GM23338 (cell line): Measurements from ENCODE around the gene PRDM2. TPM values are rescaled to one million over a fixed set of nuclear protein-coding genes. Genes with fewer than 3 reads are reported as not detected.

Source experiments
- ATAC-seq: fragments of 200-7000 bp; cut with Tn5 transposase; 3 replicates; pipeline ENCODE4 v1.9.1; 2020
- DNase-seq: peaks from one replicate; pipeline ENCODE4 v3.0.0-alpha.2; 2015; ENCODE audit warnings: low spot score
- H2AFZ ChIP-seq: fragments of 200-600 bp; sonication (generic); 2 replicates; pipeline ENCODE4 v1.8.0; 2016; ENCODE audit warnings: antibody characterized with exemption, mild to moderate bottlenecking, moderate library complexity
- H3F3A ChIP-seq: fragments of 200-600 bp; sonication (generic); replicated peaks from 2 replicates; pipeline ENCODE4 v1.8.0; 2017; ENCODE audit warnings: antibody characterized with exemption, mixed run types, low read depth
- H3K27ac ChIP-seq: fragments of 200-600 bp; sonication (generic); 2 replicates; pipeline ENCODE4 v1.6.1; 2016; ENCODE audit warnings: low read depth
- H3K27me3 ChIP-seq: fragments of 200-600 bp; sonication (generic); 2 replicates; pipeline ENCODE4 v1.8.0; 2016; ENCODE audit warnings: mild to moderate bottlenecking, mixed run types, moderate library complexity; ENCODE audit not compliant: insufficient read depth
- H3K36me3 ChIP-seq: fragments of 200-600 bp; sonication (generic); 2 replicates; pipeline ENCODE4 v1.8.0; 2016; ENCODE audit warnings: mild to moderate bottlenecking; ENCODE audit not compliant: insufficient read depth
- H3K4me1 ChIP-seq: fragments of 200-600 bp; sonication (generic); 2 replicates; pipeline ENCODE4 v1.8.0; 2016; ENCODE audit warnings: mild to moderate bottlenecking, moderate library complexity; ENCODE audit not compliant: insufficient read depth
- H3K4me2 ChIP-seq: fragments of 200-600 bp; sonication (generic); 2 replicates; pipeline ENCODE4 v1.7.1; 2017; ENCODE audit warnings: mixed run types
- H3K4me3 ChIP-seq: fragments of 200-600 bp; sonication (generic); 2 replicates; pipeline ENCODE4 v1.6.1; 2016; ENCODE audit warnings: mixed run types
- H3K79me2 ChIP-seq: fragments of 200-600 bp; sonication (generic); replicated peaks from 2 replicates; pipeline ENCODE4 v1.8.0; 2017; ENCODE audit warnings: mild to moderate bottlenecking; ENCODE audit not compliant: insufficient read depth
- H3K9me2 ChIP-seq: fragments of 200-600 bp; sonication (generic); 2 replicates; pipeline ENCODE4 v1.8.0; 2017; ENCODE audit not compliant: insufficient read depth
- H4K20me1 ChIP-seq: fragments of 200-600 bp; sonication (generic); replicated peaks from 2 replicates; pipeline ENCODE4 v1.8.0; 2017; ENCODE audit warnings: mild to moderate bottlenecking; ENCODE audit not compliant: insufficient read depth
- H3K27ac Mint-ChIP-seq: 2 replicates; pipeline ENCODE4 v1.8.0; 2020; ENCODE audit warnings: inconsistent platforms, mild to moderate bottlenecking, moderate library complexity, mixed read lengths
- H3K27me3 Mint-ChIP-seq: 3 replicates; pipeline ENCODE4 v1.8.0; 2022; ENCODE audit warnings: low read depth, mild to moderate bottlenecking, moderate library complexity, mixed read lengths, inconsistent platforms; ENCODE audit not compliant: insufficient read depth, poor library complexity
- H3K36me3 Mint-ChIP-seq: 3 replicates; pipeline ENCODE4 v1.8.0; 2021; ENCODE audit warnings: low read depth, mild to moderate bottlenecking, inconsistent platforms, moderate library complexity, mixed read lengths
- H3K4me1 Mint-ChIP-seq: 3 replicates; pipeline ENCODE4 v1.8.0; 2020; ENCODE audit warnings: mild to moderate bottlenecking, inconsistent platforms, mixed read lengths
- H3K4me3 Mint-ChIP-seq: 3 replicates; pipeline ENCODE4 v1.8.0; 2021; ENCODE audit warnings: moderate library complexity, mild to moderate bottlenecking, inconsistent platforms, mixed read lengths
- H3K9me3 Mint-ChIP-seq: 3 replicates; pipeline ENCODE4 v1.8.0; 2020; ENCODE audit warnings: moderate library complexity, mild to moderate bottlenecking, inconsistent platforms, mixed read lengths
- CREB1 ChIP-seq: fragments of 250-450 bp; sonication (Bioruptor Pico); IDR thresholded peaks from 2 replicates; pipeline ENCODE4 v1.5.0; 2020; ENCODE audit warnings: low read depth, mild to moderate bottlenecking, moderate library complexity
- EZH2 ChIP-seq: fragments of 200-600 bp; sonication (generic); IDR thresholded peaks from one replicate; pipeline ENCODE4 v1.8.0; 2017; ENCODE audit warnings: antibody characterized with exemption, mild to moderate bottlenecking, low read depth; ENCODE audit not compliant: unreplicated experiment
- EZH2phosphoT487 ChIP-seq: fragments of 200-600 bp; sonication (generic); IDR thresholded peaks from one replicate; pipeline ENCODE4 v1.8.1; 2018; ENCODE audit warnings: antibody characterized with exemption; ENCODE audit not compliant: unreplicated experiment
- JUNB ChIP-seq: IDR thresholded peaks from one replicate; pipeline ENCODE4 v1.6.1; 2016; ENCODE audit warnings: antibody characterized with exemption; ENCODE audit not compliant: unreplicated experiment
- NANOG ChIP-seq: IDR thresholded peaks from 2 replicates; pipeline ENCODE4 v1.6.1; 2016; ENCODE audit warnings: antibody characterized with exemption, borderline replicate concordance
- POLR2AphosphoS5 ChIP-seq: IDR thresholded peaks from 2 replicates; pipeline ENCODE4 v1.6.1; 2016; ENCODE audit warnings: antibody characterized with exemption, low read depth
- STAT1 ChIP-seq: IDR thresholded peaks from one replicate; pipeline ENCODE4 v1.6.1; 2016; ENCODE audit warnings: antibody characterized with exemption; ENCODE audit not compliant: unreplicated experiment
- ZNF114 ChIP-seq: fragments of 250-450 bp; sonication (Bioruptor Pico); IDR thresholded peaks from 2 replicates; pipeline ENCODE4 v1.5.0; 2020; ENCODE audit warnings: mild to moderate bottlenecking, moderate library complexity
- ZNF331 ChIP-seq: fragments of 250-450 bp; sonication (Bioruptor Pico); IDR thresholded peaks from 2 replicates; pipeline ENCODE4 v1.5.0; 2020; ENCODE audit warnings: low read depth, mild to moderate bottlenecking, moderate library complexity
- polyA plus RNA-seq: library from polyadenylated mRNA; unstranded; fragments of >200 nt; fragmentation: Nextera tagmentation; extraction: Ambion mirVana; gene quantifications from 2 replicates; pipeline ENCODE4 v1.2.1, GENCODE V29; 2016
- total RNA-seq: library from RNA; depleted of rRNA; stranded (reverse); fragments of >200 nt; shearing (Covaris generic); gene quantifications from 2 replicates; pipeline ENCODE4 v1.2.3, GENCODE V29; 2014
- TF ChIP-seq, protein P1 (sequence below), 2 experiments: fragments of 200-600 bp in 1 of 2; sonication (generic) in 1 of 2; conservative IDR thresholded peaks; 2 replicates each; pipeline versions ENCODE4 v1.5.1 to v1.6.1; 2016 to 2017; ENCODE audit warnings: antibody characterized with exemption in 2 of 2, low read depth in 2 of 2, mild to moderate bottlenecking in 2 of 2, moderate library complexity in 1 of 2
- TF ChIP-seq, protein P2 (sequence below): fragments of 250-450 bp; sonication (Bioruptor Pico); IDR thresholded peaks from 2 replicates; pipeline ENCODE4 v1.5.0; 2020; ENCODE audit warnings: mild to moderate bottlenecking, moderate library complexity
- TF ChIP-seq, protein P3 (sequence below): IDR thresholded peaks from 2 replicates; pipeline ENCODE4 v1.6.1; 2016; ENCODE audit warnings: antibody characterized with exemption
- TF ChIP-seq, protein P4 (sequence below): IDR thresholded peaks from one replicate; pipeline ENCODE4 v1.6.1; 2018; ENCODE audit warnings: antibody characterized with exemption; ENCODE audit not compliant: unreplicated experiment

The PRDM2 gene
- total and polyA plus RNA-seq, 2 experiments from 2014 or later = 11.6 to 28.3 TPM

DNA sequence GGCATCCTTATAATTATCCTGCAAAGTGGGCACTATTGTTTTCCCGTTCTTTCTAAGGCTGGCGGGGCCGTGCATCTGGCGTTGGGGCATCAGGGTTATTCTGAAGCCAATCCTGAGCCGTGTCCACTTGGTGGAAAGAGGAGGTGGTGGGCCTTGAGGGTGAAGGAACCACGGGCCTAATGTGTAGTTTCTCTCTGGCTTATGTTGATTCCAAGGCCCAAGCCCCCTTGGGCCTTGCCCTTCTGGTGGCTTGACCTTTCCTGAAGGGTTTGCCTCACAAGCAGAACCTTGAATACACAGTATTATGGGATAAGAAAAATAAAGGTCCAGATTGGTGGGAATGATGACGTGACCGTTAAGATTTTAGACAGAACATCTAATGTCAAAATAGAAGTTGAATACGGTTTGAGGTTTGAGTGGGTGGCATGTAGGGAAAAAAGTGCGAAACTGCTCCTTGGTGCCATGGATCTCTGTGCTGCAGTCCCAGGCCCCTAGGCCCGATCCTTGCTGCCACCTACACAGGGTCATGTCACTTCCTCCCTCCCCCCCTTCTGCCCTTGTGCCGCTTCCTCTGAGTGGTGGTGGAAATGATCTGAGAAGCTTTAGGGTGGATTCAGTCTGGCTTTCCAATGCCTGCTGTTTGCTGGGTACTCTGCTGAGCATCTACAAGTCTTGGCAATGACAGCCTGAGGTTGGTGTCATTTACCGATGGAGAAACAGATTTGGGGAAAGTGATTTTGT, 90.5 kb downstream of the PRDM2 start:
- no peaks in the 10 kb centered on the region for H3K4me1 ChIP-seq
- DNase-seq = no peak
- peaks cover 13% of the 10 kb centered on the region for H4K20me1 ChIP-seq
- H3K79me2 ChIP-seq = peaks cover 9% of the 10 kb centered on the region
- Mint-ChIP-seq H3K36me3 (peaks cover 2% of the 10 kb centered on the region; the same call in 1 of the 3 replicates), H3K27me3 (no peaks in the 10 kb centered on the region), H3K9me3 (no peaks in the 10 kb centered on the region), H3K4me1 (peaks cover 21% of the 10 kb centered on the region), H3K4me3 (no peak overlapping the region), H3K27ac (no peak overlapping the region)
- no peak overlapping the region for H3K4me2 ChIP-seq
- H3K4me3 ChIP-seq = no peak overlapping the region
- no peaks in the 10 kb centered on the region; the same call in 1 of the 2 replicates for H3K9me2 ChIP-seq
- no peaks in the 10 kb centered on the region for H3F3A ChIP-seq
- H2AFZ ChIP-seq = no peak overlapping the region
- no peak for ATAC-seq
- no peak overlapping the region for H3K27ac ChIP-seq
- H3K36me3 ChIP-seq = no peaks in the 10 kb centered on the region
- H3K27me3 ChIP-seq = no peaks in the 10 kb centered on the region
- TF ChIP-seq NANOG (no peak), ZNF114 (no peak), EZH2phosphoT487 (no peak), JUNB (no peak), ZNF331 (CRISPR knock-in tag) (no peak), EZH2 (no peak), CREB1 (no peak), STAT1 (no peak), POLR2AphosphoS5 (no peak)
- TF ChIP-seq, protein P1, sequence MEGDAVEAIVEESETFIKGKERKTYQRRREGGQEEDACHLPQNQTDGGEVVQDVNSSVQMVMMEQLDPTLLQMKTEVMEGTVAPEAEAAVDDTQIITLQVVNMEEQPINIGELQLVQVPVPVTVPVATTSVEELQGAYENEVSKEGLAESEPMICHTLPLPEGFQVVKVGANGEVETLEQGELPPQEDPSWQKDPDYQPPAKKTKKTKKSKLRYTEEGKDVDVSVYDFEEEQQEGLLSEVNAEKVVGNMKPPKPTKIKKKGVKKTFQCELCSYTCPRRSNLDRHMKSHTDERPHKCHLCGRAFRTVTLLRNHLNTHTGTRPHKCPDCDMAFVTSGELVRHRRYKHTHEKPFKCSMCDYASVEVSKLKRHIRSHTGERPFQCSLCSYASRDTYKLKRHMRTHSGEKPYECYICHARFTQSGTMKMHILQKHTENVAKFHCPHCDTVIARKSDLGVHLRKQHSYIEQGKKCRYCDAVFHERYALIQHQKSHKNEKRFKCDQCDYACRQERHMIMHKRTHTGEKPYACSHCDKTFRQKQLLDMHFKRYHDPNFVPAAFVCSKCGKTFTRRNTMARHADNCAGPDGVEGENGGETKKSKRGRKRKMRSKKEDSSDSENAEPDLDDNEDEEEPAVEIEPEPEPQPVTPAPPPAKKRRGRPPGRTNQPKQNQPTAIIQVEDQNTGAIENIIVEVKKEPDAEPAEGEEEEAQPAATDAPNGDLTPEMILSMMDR (conservative IDR thresholded peaks at IDR 0.05; ENCODE audit: low read depth in 2 of 2) = no peak
- TF ChIP-seq, protein P2, sequence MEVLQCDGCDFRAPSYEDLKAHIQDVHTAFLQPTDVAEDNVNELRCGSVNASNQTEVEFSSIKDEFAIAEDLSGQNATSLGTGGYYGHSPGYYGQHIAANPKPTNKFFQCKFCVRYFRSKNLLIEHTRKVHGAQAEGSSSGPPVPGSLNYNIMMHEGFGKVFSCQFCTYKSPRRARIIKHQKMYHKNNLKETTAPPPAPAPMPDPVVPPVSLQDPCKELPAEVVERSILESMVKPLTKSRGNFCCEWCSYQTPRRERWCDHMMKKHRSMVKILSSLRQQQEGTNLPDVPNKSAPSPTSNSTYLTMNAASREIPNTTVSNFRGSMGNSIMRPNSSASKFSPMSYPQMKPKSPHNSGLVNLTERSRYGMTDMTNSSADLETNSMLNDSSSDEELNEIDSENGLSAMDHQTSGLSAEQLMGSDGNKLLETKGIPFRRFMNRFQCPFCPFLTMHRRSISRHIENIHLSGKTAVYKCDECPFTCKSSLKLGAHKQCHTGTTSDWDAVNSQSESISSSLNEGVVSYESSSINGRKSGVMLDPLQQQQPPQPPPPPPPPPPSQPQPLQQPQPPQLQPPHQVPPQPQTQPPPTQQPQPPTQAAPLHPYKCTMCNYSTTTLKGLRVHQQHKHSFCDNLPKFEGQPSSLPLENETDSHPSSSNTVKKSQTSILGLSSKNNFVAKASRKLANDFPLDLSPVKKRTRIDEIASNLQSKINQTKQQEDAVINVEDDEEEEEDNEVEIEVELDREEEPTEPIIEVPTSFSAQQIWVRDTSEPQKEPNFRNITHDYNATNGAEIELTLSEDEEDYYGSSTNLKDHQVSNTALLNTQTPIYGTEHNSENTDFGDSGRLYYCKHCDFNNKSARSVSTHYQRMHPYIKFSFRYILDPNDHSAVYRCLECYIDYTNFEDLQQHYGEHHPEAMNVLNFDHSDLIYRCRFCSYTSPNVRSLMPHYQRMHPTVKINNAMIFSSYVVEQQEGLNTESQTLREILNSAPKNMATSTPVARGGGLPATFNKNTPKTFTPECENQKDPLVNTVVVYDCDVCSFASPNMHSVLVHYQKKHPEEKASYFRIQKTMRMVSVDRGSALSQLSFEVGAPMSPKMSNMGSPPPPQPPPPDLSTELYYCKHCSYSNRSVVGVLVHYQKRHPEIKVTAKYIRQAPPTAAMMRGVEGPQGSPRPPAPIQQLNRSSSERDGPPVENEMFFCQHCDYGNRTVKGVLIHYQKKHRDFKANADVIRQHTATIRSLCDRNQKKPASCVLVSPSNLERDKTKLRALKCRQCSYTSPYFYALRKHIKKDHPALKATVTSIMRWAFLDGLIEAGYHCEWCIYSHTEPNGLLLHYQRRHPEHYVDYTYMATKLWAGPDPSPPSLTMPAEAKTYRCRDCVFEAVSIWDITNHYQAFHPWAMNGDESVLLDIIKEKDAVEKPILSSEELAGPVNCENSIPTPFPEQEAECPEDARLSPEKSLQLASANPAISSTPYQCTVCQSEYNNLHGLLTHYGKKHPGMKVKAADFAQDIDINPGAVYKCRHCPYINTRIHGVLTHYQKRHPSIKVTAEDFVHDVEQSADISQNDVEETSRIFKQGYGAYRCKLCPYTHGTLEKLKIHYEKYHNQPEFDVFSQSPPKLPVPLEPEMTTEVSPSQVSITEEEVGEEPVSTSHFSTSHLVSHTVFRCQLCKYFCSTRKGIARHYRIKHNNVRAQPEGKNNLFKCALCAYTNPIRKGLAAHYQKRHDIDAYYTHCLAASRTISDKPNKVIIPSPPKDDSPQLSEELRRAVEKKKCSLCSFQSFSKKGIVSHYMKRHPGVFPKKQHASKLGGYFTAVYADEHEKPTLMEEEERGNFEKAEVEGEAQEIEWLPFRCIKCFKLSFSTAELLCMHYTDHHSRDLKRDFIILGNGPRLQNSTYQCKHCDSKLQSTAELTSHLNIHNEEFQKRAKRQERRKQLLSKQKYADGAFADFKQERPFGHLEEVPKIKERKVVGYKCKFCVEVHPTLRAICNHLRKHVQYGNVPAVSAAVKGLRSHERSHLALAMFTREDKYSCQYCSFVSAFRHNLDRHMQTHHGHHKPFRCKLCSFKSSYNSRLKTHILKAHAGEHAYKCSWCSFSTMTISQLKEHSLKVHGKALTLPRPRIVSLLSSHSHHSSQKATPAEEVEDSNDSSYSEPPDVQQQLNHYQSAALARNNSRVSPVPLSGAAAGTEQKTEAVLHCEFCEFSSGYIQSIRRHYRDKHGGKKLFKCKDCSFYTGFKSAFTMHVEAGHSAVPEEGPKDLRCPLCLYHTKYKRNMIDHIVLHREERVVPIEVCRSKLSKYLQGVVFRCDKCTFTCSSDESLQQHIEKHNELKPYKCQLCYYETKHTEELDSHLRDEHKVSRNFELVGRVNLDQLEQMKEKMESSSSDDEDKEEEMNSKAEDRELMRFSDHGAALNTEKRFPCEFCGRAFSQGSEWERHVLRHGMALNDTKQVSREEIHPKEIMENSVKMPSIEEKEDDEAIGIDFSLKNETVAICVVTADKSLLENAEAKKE (CRISPR knock-in tag) = no peak
- TF ChIP-seq, protein P3, sequence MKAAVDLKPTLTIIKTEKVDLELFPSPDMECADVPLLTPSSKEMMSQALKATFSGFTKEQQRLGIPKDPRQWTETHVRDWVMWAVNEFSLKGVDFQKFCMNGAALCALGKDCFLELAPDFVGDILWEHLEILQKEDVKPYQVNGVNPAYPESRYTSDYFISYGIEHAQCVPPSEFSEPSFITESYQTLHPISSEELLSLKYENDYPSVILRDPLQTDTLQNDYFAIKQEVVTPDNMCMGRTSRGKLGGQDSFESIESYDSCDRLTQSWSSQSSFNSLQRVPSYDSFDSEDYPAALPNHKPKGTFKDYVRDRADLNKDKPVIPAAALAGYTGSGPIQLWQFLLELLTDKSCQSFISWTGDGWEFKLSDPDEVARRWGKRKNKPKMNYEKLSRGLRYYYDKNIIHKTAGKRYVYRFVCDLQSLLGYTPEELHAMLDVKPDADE = no peak
- TF ChIP-seq, protein P4, sequence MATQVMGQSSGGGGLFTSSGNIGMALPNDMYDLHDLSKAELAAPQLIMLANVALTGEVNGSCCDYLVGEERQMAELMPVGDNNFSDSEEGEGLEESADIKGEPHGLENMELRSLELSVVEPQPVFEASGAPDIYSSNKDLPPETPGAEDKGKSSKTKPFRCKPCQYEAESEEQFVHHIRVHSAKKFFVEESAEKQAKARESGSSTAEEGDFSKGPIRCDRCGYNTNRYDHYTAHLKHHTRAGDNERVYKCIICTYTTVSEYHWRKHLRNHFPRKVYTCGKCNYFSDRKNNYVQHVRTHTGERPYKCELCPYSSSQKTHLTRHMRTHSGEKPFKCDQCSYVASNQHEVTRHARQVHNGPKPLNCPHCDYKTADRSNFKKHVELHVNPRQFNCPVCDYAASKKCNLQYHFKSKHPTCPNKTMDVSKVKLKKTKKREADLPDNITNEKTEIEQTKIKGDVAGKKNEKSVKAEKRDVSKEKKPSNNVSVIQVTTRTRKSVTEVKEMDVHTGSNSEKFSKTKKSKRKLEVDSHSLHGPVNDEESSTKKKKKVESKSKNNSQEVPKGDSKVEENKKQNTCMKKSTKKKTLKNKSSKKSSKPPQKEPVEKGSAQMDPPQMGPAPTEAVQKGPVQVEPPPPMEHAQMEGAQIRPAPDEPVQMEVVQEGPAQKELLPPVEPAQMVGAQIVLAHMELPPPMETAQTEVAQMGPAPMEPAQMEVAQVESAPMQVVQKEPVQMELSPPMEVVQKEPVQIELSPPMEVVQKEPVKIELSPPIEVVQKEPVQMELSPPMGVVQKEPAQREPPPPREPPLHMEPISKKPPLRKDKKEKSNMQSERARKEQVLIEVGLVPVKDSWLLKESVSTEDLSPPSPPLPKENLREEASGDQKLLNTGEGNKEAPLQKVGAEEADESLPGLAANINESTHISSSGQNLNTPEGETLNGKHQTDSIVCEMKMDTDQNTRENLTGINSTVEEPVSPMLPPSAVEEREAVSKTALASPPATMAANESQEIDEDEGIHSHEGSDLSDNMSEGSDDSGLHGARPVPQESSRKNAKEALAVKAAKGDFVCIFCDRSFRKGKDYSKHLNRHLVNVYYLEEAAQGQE = no peak
